Activated naive CD4-positive, alpha-beta T cell treated with anti-CD3 and anti-CD28 coated beads for 36 hours (primary cell): ENCODE results near the gene CDH7. TPM values are rescaled to one million over a fixed set of nuclear protein-coding genes. Genes with fewer than 3 reads are reported as not detected.

Experiments used
- CTCF ChIA-PET: fragments of 350-600 bp; sonication (Branson Sonifier 250); formaldehyde crosslinking; loops from one replicate; lab custom pipeline; 2021; ENCODE audit warnings: antibody characterized with exemption; lab: Charles Lee
- DNase-seq: peaks from one replicate; pipeline ENCODE4 v3.0.0-alpha.2; 2020
- H3K27ac Mint-ChIP-seq: one replicate; pipeline ENCODE4 v1.8.0; 2021; ENCODE audit warnings: mild to moderate bottlenecking, mixed read lengths
- H3K27me3 Mint-ChIP-seq: one replicate; pipeline ENCODE4 v1.8.0; 2021; ENCODE audit warnings: low read depth, mixed read lengths
- H3K36me3 Mint-ChIP-seq: one replicate; pipeline ENCODE4 v1.8.0; 2021; ENCODE audit warnings: low read depth, mixed read lengths
- H3K4me1 Mint-ChIP-seq: one replicate; pipeline ENCODE4 v1.8.0; 2021; ENCODE audit warnings: low read depth, mixed read lengths
- H3K4me3 Mint-ChIP-seq: one replicate; pipeline ENCODE4 v1.8.0; 2021; ENCODE audit warnings: mild to moderate bottlenecking, moderate library complexity, mixed read lengths
- H3K9me3 Mint-ChIP-seq: one replicate; pipeline ENCODE4 v1.8.0; 2021; ENCODE audit warnings: mixed read lengths
- intact Hi-C: fragments of 100-400 bp; cut with micrococcal nuclease; formaldehyde crosslinking; loops from one replicate; pipeline ENCODE4 v1.15.1; 2023
- total RNA-seq, 2 experiments: library from RNA; stranded (reverse); gene quantifications; one replicate each; pipeline ENCODE4 v1.2.3, GENCODE V29; 2021

The CDH7 gene
- total RNA-seq, 2 experiments from 2014 or later: not detected

DNA sequence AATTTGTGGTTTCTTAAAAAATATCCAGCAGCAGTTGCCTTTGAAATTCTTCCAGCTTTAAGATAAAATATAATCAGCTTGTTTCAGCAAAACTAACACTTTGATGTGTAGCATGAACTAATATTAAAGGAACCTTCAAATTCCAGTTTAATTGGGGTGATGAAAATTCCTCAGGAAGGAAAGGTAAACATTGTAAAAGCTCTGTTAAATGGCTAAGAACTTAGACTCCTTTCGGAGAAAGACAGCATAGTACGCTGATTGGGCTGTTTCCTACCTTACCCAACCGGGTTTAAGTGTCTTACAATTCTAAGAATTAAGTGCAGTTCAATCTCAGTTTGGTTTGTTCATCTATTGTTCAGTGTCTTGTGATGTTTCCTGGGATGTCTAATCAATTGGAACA lies 108.3 kb downstream of the CDH7 start:
- no peak for DNase-seq
- Mint-ChIP-seq H3K4me3 (no peak overlapping the region), H3K9me3 (no peaks in the 10 kb centered on the region), H3K36me3 (no peaks in the 10 kb centered on the region), H3K27me3 (no peaks in the 10 kb centered on the region), H3K4me1 (no peaks in the 10 kb centered on the region), H3K27ac (no peak overlapping the region)
- CTCF ChIA-PET: no interaction called here
- intact Hi-C loops: no loop called here

DNA sequence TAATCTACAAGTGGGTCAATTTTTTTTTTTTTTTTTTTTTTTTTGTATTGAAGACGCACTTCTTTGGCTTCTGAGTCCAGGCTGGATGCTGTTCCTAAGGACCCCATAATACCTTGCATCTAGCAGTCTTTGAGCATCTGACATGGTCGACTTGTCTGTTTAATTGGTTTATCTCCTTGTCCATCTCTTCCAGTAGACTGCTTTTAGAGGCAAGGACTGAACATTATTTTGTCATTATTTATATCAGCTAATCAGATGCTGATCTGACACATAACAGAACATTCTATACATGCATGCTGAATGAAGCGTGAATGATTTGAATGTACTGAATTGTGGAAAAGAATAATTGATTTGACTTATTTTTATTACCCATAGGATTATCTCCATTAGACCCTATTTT lies 118.7 kb downstream of the CDH7 start:
- Mint-ChIP-seq H3K4me1 (no peaks in the 10 kb centered on the region), H3K4me3 (no peak overlapping the region), H3K36me3 (no peaks in the 10 kb centered on the region), H3K27me3 (no peaks in the 10 kb centered on the region), H3K9me3 (peaks cover 3% of the 10 kb centered on the region), H3K27ac (no peak overlapping the region)
- intact Hi-C loops: no loop called here
- CTCF ChIA-PET: no interaction called here
- no peak for DNase-seq

DNA sequence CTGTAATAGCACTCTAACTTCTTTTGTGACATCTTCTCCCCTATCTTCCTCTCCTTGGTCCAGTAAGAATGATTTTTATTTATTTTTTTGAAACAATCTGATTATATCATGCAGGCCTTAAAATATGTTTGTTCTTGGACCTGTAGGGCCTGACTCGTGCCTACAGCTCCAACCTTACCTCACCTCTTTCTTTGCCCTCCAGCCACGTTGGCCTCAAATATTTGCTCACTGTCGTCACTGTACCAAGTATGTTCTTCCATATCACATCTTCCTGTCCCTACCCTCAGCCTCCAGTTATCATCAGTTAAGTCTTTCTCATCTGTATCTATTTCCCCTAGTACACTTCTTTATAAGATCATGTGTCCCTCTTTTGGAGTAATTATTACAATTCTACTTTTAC lies 125.5 kb downstream of the CDH7 start:
- Mint-ChIP-seq H3K27me3 (no peaks in the 10 kb centered on the region), H3K4me1 (no peaks in the 10 kb centered on the region), H3K4me3 (no peak overlapping the region), H3K36me3 (no peaks in the 10 kb centered on the region), H3K9me3 (peaks cover 3% of the 10 kb centered on the region), H3K27ac (no peak overlapping the region)
- no peak for DNase-seq
- intact Hi-C loops: no loop called here
- CTCF ChIA-PET: no interaction called here

DNA sequence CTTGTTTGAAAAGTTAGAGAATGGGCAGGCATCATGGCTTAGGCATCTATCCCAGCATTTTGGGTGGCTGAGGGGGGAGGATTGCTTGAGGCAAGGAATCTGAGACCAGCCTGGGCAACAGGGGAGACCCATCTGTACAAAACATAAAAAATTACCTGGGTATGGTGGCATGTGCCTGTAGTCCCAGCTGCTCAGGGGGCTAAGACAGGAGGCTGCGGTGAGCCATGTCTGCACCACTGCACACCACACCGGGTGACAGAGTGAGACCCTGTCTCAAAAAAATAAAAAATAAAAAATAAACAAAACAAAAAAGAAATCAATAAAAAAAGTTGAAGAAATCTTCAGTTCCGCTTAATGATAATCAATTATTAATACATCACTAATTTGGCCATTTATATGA lies 146.5 kb downstream of the CDH7 start:
- Mint-ChIP-seq H3K4me3 (no peak overlapping the region), H3K36me3 (no peaks in the 10 kb centered on the region), H3K9me3 (peaks cover 2% of the 10 kb centered on the region), H3K27me3 (no peaks in the 10 kb centered on the region), H3K27ac (no peak overlapping the region), H3K4me1 (no peaks in the 10 kb centered on the region)
- intact Hi-C loops: no loop called here
- CTCF ChIA-PET: no interaction called here
- DNase-seq: no peak

DNA sequence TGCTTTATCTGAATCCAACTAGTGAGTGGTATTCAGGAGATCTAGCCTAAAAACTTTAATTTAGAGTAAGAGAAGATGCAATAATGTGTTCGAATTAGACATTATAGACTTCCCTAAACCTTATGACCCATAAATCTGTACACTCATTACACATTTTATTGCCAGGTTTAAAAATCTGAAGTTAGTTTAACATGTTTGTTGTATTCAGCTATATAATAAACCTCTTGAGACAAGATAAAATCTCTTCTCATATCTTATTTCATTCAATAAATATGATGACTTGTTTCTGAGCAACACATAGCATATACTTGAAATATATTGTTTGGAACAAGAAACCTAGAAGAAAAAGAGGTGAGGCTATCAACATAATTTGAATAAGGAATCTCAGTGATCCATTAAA lies 150.7 kb downstream of the CDH7 start:
- CTCF ChIA-PET: no interaction called here
- no peak overlapping the region for H3K27ac Mint-ChIP-seq
- no peak overlapping the region for H3K4me3 Mint-ChIP-seq
- DNase-seq: no peak
- H3K9me3 Mint-ChIP-seq: peaks cover 4% of the 10 kb centered on the region
- H3K4me1 Mint-ChIP-seq: no peaks in the 10 kb centered on the region
- intact Hi-C loops: no loop called here
- no peaks in the 10 kb centered on the region for H3K36me3 Mint-ChIP-seq
- H3K27me3 Mint-ChIP-seq: no peaks in the 10 kb centered on the region

DNA sequence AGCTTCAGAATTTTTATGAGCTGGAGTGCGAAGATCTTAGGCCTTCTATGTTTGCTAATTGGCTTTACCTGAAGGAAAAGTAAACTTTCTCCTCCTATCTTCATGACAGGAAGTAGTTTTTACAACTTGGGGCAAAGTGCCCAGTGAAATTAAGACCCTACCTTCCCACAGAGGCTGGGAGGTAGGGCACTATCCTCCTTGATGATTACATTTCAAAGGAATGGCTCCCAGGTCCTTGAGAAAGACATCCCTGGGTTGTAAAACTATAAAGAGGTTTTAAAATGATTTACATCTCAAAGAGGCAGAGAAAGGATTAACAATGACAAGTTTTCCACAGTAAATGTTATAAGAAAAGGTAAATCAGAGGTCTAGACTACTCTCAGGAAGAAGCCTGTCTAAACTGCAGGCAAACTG lies 155.8 kb downstream of the CDH7 start:
- Mint-ChIP-seq H3K9me3 (peaks cover 4% of the 10 kb centered on the region), H3K36me3 (no peaks in the 10 kb centered on the region), H3K4me1 (no peaks in the 10 kb centered on the region), H3K27me3 (no peaks in the 10 kb centered on the region), H3K27ac (no peak overlapping the region), H3K4me3 (no peak overlapping the region)
- intact Hi-C loops: no loop called here
- DNase-seq: no peak
- CTCF ChIA-PET: no interaction called here

DNA sequence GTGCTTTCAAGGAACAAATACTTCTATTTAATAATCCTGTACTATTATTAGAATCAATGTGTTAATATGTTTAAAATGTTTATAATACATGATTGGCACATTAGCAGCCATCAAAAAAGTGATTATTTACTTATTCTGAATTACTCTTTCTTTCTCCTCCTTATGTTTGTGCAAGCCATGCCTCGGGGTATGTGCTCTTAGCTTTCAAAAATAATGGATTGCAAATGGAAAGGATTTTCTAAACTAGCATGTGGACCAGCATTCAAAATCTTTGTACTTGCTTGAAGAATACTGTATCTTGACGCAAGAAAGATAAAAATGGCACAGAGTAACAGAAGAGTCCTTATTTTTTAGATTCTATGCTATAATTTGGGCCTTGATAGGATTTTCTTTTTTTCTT lies 156.5 kb downstream of the CDH7 start:
- no peaks in the 10 kb centered on the region for H3K27me3 Mint-ChIP-seq
- no peak overlapping the region for H3K27ac Mint-ChIP-seq
- intact Hi-C loops: no loop called here
- no peaks in the 10 kb centered on the region for H3K36me3 Mint-ChIP-seq
- CTCF ChIA-PET: no interaction called here
- H3K9me3 Mint-ChIP-seq: peaks cover 2% of the 10 kb centered on the region
- DNase-seq: no peak
- H3K4me3 Mint-ChIP-seq: no peak overlapping the region
- H3K4me1 Mint-ChIP-seq: no peaks in the 10 kb centered on the region

DNA sequence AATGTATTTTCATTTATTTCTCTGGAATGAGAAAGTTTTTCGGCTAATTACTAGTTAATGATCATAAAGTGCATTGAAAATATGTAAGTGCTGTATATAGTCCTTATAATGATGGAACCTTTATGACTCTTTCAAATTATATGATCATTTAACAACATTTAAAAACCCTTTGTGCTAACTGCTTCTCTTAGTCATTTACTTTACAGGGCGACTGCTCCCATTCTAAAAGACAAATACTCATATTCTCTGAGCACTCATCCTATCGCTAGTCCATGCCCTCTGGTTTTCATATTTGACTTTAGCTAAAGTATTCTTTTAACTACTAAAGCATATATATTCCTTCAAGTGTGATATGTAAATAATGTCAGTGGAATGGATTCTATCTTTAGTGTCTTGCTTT lies 168.2 kb downstream of the CDH7 start:
- intact Hi-C loops: no loop called here
- H3K27me3 Mint-ChIP-seq: no peaks in the 10 kb centered on the region
- CTCF ChIA-PET: no interaction called here
- no peak overlapping the region for H3K4me3 Mint-ChIP-seq
- no peak overlapping the region for H3K27ac Mint-ChIP-seq
- DNase-seq: no peak
- H3K9me3 Mint-ChIP-seq: peaks cover 1% of the 10 kb centered on the region
- no peaks in the 10 kb centered on the region for H3K4me1 Mint-ChIP-seq
- H3K36me3 Mint-ChIP-seq: no peaks in the 10 kb centered on the region

DNA sequence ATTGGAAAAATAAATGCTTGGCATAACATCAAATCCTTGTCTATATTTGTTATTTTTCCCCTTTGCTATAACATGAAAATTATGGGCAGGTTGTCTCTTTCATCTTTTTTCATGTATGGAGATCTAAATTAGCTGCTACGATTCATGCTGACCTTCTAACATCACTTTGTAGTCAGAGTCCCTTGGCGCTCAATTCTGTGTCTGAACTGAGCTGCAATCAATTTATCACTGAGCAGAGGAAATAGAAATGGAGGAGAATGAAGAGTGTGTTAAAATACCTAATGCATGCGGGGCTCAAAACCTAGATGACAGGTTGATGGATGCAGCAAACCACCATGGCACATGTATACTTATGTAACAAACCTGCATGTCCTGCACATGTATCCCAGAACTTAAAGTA lies 168.9 kb downstream of the CDH7 start:
- Mint-ChIP-seq H3K4me3 (no peak overlapping the region), H3K4me1 (no peaks in the 10 kb centered on the region), H3K27ac (no peak overlapping the region), H3K36me3 (no peaks in the 10 kb centered on the region), H3K9me3 (peaks cover 1% of the 10 kb centered on the region), H3K27me3 (no peaks in the 10 kb centered on the region)
- intact Hi-C loops: no loop called here
- CTCF ChIA-PET: no interaction called here
- no peak for DNase-seq

DNA sequence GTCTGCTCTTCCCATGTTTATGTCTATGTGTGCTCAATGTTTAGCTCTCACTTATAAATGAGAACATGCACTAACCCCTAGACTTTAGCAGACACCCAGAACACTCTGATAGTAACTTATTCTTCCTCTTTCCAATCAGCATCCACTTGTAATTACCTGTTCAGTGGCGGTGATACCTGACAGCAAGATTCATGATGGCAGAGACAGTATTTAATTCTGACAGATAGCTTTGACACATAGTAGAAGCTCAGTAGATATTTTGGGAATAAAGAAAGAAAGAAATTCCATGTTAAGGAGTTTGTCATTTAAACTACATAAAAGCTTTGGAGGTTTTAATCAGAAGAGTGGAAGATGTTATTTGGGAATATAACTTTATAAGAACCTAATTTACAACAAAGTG lies 171.3 kb downstream of the CDH7 start:
- intact Hi-C loops: no loop called here
- no peaks in the 10 kb centered on the region for H3K36me3 Mint-ChIP-seq
- DNase-seq: no peak
- H3K27ac Mint-ChIP-seq: no peak overlapping the region
- CTCF ChIA-PET: no interaction called here
- no peak overlapping the region for H3K4me3 Mint-ChIP-seq
- no peaks in the 10 kb centered on the region for H3K4me1 Mint-ChIP-seq
- H3K27me3 Mint-ChIP-seq: no peaks in the 10 kb centered on the region
- H3K9me3 Mint-ChIP-seq: no peaks in the 10 kb centered on the region

DNA sequence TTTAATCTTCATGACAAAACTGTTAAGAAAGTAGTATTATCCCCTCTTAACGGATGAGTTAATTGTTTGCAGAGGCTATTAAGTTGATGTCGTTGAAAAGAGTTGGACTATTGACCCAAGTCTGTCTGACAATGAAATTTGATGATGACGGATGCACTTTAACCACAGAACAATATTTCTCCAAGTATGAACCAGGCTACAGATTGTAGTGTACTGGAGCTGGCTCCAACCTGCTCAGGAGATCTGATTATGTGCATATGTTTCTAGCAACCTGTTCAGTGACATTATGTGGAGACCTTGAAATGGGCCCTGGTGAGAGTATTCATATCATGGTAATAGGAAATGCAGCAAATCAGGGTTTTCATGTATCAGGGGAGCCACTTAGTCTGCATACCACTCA lies 174.1 kb downstream of the CDH7 start:
- no peak overlapping the region for H3K27ac Mint-ChIP-seq
- H3K4me3 Mint-ChIP-seq: no peak overlapping the region
- H3K9me3 Mint-ChIP-seq: no peaks in the 10 kb centered on the region
- no peak for DNase-seq
- no peaks in the 10 kb centered on the region for H3K36me3 Mint-ChIP-seq
- CTCF ChIA-PET: no interaction called here
- no peaks in the 10 kb centered on the region for H3K27me3 Mint-ChIP-seq
- no peaks in the 10 kb centered on the region for H3K4me1 Mint-ChIP-seq
- intact Hi-C loops: no loop called here

DNA sequence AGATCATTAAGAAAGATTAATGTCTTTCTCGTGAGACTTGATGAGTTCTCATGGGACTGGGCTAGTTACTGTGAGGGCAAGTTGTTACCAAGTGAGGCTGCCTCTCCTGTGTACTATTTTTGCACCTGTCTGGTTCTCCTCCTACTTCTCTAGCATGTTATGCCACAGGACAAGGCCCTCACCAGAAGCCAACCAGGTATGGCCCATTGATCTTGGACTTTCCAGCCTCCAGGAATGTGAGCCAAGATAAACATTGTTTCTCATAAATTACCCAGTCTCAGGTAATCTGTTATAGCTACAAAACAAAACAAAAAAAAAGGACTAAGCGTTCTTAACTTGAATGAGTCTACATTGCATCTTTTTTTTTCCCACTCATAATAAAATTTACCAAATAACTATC lies 184.1 kb downstream of the CDH7 start:
- DNase-seq: no peak
- CTCF ChIA-PET: no interaction called here
- peaks cover 16% of the 10 kb centered on the region for H3K9me3 Mint-ChIP-seq
- H3K27me3 Mint-ChIP-seq: no peaks in the 10 kb centered on the region
- no peaks in the 10 kb centered on the region for H3K4me1 Mint-ChIP-seq
- intact Hi-C loops: no loop called here
- no peaks in the 10 kb centered on the region for H3K36me3 Mint-ChIP-seq
- H3K27ac Mint-ChIP-seq: no peak overlapping the region
- H3K4me3 Mint-ChIP-seq: no peak overlapping the region

DNA sequence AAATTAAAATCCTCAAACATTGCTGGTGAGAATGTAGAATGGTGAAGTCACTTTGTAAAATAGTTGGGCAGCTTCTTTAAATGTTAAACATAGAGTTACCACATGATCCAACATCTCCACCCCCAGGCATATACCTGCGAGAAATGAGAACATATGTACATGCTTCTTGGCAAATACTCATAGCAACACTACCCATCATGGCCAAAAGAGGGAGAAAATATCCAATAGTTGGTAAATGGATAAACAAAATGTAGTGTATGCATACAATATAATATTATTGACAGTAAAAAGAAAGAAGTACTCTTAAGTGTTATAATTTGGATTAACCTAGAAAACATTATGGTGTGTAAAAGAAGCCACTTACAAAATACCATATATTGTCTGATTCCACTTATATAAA lies 185.9 kb downstream of the CDH7 start:
- Mint-ChIP-seq H3K27me3 (no peaks in the 10 kb centered on the region), H3K4me1 (no peaks in the 10 kb centered on the region), H3K9me3 (peaks cover 17% of the 10 kb centered on the region), H3K4me3 (no peak overlapping the region), H3K27ac (no peak overlapping the region), H3K36me3 (no peaks in the 10 kb centered on the region)
- DNase-seq: no peak
- intact Hi-C loops: no loop called here
- CTCF ChIA-PET: no interaction called here

DNA sequence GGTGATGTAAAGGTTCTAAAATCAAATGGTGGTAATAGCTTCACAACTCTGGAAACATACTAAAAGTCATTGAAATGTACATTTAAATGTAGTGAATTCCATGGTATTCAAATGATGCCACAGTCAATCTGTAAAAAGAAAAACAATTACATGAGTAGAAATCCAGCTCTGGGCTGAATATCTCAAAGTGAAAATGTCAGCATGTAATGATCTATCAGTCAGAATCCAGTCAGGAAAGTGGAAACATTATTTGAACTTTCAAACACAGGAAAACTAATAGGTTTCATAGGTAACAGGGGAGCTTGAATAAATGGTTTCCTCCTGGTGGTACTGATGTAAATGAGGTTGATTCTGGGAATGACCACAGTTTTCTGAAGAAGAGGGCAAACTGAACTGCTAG lies 186.4 kb downstream of the CDH7 start:
- Mint-ChIP-seq H3K9me3 (peaks cover 17% of the 10 kb centered on the region), H3K4me1 (no peaks in the 10 kb centered on the region), H3K36me3 (no peaks in the 10 kb centered on the region), H3K27me3 (no peaks in the 10 kb centered on the region), H3K27ac (no peak overlapping the region), H3K4me3 (no peak overlapping the region)
- CTCF ChIA-PET: no interaction called here
- no peak for DNase-seq
- intact Hi-C loops: no loop called here
